GM23248 (cell line): Measurements from ENCODE around the gene RCOR1.

Experiments used
- EZH2 ChIP-seq: fragments of 200-600 bp; sonication (generic); IDR thresholded peaks from 2 replicates; pipeline ENCODE4 v1.6.1; 2018; ENCODE audit warnings: antibody characterized with exemption, mild to moderate bottlenecking; ENCODE audit not compliant: insufficient read depth, poor library complexity, severe bottlenecking
- EZH2phosphoT487 ChIP-seq: fragments of 200-600 bp; sonication (generic); IDR thresholded peaks from 2 replicates; pipeline ENCODE4 v1.6.1; 2018; ENCODE audit warnings: antibody characterized with exemption, moderate library complexity, mild to moderate bottlenecking, low read depth; ENCODE audit not compliant: insufficient read depth

- TF ChIP-seq EZH2phosphoT487 (no peak), EZH2 (no peak)
Observed at GRCh38 chr14:102736956-102737355, 144.5 kb downstream of the RCOR1 start.
